ENCODE data around the gene MRTO4. TPM values are rescaled to one million over a fixed set of nuclear protein-coding genes. Genes with fewer than 3 reads are reported as not detected.

Gene MRTO4
- total RNA-seq, 1 experiment from 2014 or later, result 145 TPM

DNA sequence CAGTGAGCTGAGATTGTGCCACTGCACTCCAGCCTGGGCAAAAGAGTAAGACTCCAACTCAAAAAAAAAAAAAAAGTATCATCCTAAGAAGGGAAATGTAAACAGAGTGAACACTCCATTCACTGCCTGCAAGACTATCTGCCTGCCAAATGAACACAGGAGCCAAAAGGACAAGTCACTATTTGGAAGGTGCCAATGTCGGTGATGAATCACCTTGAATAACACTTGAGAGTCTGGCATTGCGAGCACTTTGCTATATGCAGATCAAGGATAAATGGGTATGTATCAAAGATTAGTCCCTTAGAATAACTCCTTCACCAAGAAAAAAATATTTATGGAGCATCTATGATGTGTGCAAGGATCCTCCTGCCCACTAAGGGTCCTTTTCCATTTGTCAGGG, 48.2 kb upstream of the MRTO4 start:
- intact Hi-C loops (cut with micrococcal nuclease; ENCODE audit: unreplicated experiment), result no loop called here
- ChIA-PET CTCF (no interaction called here), POLR2A (ENCODE audit: low non-redundant PET) (no interaction called here)
- Histone ChIP-seq H3K4me3 (ENCODE audit: low read depth, low read length, poor library complexity, severe bottlenecking) (no peak overlapping the region), H3K27me3 (replicated peaks; ENCODE audit: insufficient read depth, low read depth, low read length, poor library complexity) (no peaks in the 10 kb centered on the region), H3K27ac (ENCODE audit: low read depth, low read length, poor library complexity, severe bottlenecking) (no peak overlapping the region), H3K4me1 (ENCODE audit: insufficient read depth, low read length, poor library complexity, severe bottlenecking) (peaks cover 13% of the 10 kb centered on the region), H3K9me3 (ENCODE audit: low read depth, low read length, poor library complexity, severe bottlenecking) (no peaks in the 10 kb centered on the region), H3K36me3 (ENCODE audit: insufficient read depth, low read length, poor library complexity, severe bottlenecking) (peaks cover 26% of the 10 kb centered on the region)
- DNase-seq (ENCODE audit: low spot score), result no peak
- BruUV-seq (replicated peaks), result no TSS peak
- TF ChIP-seq EZH2 (IDR thresholded peaks at IDR 0.05; ENCODE audit: borderline replicate concordance, low read depth, low read length, poor library complexity, severe bottlenecking), result no peak
- TF ChIP-seq, protein P1, sequence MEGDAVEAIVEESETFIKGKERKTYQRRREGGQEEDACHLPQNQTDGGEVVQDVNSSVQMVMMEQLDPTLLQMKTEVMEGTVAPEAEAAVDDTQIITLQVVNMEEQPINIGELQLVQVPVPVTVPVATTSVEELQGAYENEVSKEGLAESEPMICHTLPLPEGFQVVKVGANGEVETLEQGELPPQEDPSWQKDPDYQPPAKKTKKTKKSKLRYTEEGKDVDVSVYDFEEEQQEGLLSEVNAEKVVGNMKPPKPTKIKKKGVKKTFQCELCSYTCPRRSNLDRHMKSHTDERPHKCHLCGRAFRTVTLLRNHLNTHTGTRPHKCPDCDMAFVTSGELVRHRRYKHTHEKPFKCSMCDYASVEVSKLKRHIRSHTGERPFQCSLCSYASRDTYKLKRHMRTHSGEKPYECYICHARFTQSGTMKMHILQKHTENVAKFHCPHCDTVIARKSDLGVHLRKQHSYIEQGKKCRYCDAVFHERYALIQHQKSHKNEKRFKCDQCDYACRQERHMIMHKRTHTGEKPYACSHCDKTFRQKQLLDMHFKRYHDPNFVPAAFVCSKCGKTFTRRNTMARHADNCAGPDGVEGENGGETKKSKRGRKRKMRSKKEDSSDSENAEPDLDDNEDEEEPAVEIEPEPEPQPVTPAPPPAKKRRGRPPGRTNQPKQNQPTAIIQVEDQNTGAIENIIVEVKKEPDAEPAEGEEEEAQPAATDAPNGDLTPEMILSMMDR (conservative IDR thresholded peaks at IDR 0.05; ENCODE audit: low read depth, low read length), result no peak

DNA sequence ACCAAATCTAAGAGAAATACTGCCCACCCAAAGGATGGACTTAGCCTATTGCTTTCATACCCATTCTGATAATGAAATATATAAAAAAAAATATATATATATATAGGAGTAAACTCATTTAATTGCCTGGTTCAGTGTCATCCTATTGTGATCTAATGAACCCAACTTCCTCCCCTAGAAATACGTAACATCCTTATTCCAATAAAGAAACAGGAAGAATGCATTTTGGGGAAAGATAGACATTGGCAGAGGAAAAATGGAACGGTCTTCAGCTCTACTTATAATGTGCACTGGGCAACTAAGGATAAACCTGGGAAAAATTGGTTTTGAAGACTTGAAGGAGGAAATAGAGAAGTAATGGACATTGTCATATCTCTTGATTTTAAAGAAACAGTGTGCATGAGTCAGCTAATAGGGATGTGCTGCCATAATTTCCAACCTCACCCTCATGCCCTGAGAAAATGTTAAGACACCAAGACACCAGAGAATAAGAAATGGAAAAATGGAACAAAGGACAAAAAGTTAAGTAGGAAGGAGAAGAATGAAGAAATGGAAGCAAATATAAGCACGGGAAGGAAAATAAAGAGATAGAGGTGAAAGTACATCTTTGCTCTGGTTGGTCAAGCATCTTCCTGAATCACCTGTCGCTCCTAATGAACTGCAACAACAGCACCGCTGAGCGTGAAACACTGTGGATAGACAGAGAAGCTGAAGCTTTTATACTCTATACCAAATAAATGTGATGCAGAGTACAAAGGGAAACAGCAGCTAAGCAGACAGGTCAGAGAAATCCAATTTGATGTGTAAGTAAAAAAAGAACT, 46.9 kb upstream of the MRTO4 start:
- TF ChIP-seq, protein P1 (conservative IDR thresholded peaks at IDR 0.05; ENCODE audit: low read depth, low read length), result no peak
- no peak for TF ChIP-seq EZH2 (IDR thresholded peaks at IDR 0.05; ENCODE audit: borderline replicate concordance, low read depth, low read length, poor library complexity, severe bottlenecking)
- intact Hi-C loops (cut with micrococcal nuclease; ENCODE audit: unreplicated experiment), result no loop called here
- BruUV-seq (replicated peaks), result no TSS peak
- ChIA-PET CTCF (no interaction called here), POLR2A (ENCODE audit: low non-redundant PET) (interaction anchor here (0.6 to 1.0 kb wide), 2 partner anchors 11 to 186 kb away, joined by 3 to 6 read pairs; no protein-coding TSS in a partner anchor)
- Histone ChIP-seq H3K27ac (ENCODE audit: low read depth, low read length, poor library complexity, severe bottlenecking) (peak overlapping the region; percentile 60), H3K4me1 (ENCODE audit: insufficient read depth, low read length, poor library complexity, severe bottlenecking) (peaks cover 13% of the 10 kb centered on the region), H3K36me3 (ENCODE audit: insufficient read depth, low read length, poor library complexity, severe bottlenecking) (peaks cover 13% of the 10 kb centered on the region), H3K9me3 (ENCODE audit: low read depth, low read length, poor library complexity, severe bottlenecking) (no peaks in the 10 kb centered on the region), H3K27me3 (replicated peaks; ENCODE audit: insufficient read depth, low read depth, low read length, poor library complexity) (no peaks in the 10 kb centered on the region), H3K4me3 (ENCODE audit: low read depth, low read length, poor library complexity, severe bottlenecking) (no peak overlapping the region)
- DNase-seq (ENCODE audit: low spot score), result peak; percentile 16

DNA sequence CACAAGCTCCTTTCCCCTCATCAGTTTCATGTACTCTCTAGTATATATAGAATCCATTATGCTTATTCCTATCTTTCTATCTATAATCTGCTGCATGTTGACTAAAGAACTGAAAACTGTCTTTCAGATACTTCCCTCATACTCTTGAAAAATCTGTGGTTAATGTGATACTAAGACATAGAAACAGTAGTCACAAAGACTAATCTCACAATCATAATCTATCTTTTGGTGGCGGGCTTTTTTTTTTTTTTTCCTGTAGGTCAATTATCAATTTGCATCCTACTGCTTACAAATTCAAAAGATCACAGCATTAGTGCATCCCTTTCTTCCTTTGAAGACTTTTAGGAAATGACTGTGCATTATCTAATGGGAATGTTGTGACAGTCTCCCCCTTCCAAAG, 46.2 kb upstream of the MRTO4 start:
- TF ChIP-seq, protein P1 (conservative IDR thresholded peaks at IDR 0.05; ENCODE audit: low read depth, low read length), result no peak
- TF ChIP-seq EZH2 (IDR thresholded peaks at IDR 0.05; ENCODE audit: borderline replicate concordance, low read depth, low read length, poor library complexity, severe bottlenecking), result no peak
- Histone ChIP-seq H3K27ac (ENCODE audit: low read depth, low read length, poor library complexity, severe bottlenecking) (peak overlapping the region; percentile 60), H3K4me3 (ENCODE audit: low read depth, low read length, poor library complexity, severe bottlenecking) (no peak overlapping the region), H3K27me3 (replicated peaks; ENCODE audit: insufficient read depth, low read depth, low read length, poor library complexity) (no peaks in the 10 kb centered on the region), H3K36me3 (ENCODE audit: insufficient read depth, low read length, poor library complexity, severe bottlenecking) (peaks cover 7% of the 10 kb centered on the region), H3K9me3 (ENCODE audit: low read depth, low read length, poor library complexity, severe bottlenecking) (no peaks in the 10 kb centered on the region), H3K4me1 (ENCODE audit: insufficient read depth, low read length, poor library complexity, severe bottlenecking) (peaks cover 13% of the 10 kb centered on the region)
- ChIA-PET POLR2A (ENCODE audit: low non-redundant PET) (interaction anchor here (0.6 to 1.0 kb wide), 2 partner anchors 12 to 185 kb away, joined by 3 to 6 read pairs; no protein-coding TSS in a partner anchor), CTCF (interaction anchor here (0.6 kb wide), 1 partner anchor 13 kb away, joined by 3 read pairs; no protein-coding TSS in a partner anchor)
- BruUV-seq (replicated peaks), result no TSS peak
- intact Hi-C loops (cut with micrococcal nuclease; ENCODE audit: unreplicated experiment), result no loop called here
- DNase-seq (ENCODE audit: low spot score), result no peak
